Right cardiac atrium (tissue), 5 donors: Measurements from ENCODE around the gene PSEN2. TPM values are rescaled to one million over a fixed set of nuclear protein-coding genes. Genes with fewer than 3 reads are reported as not detected.
A peak's percentile ranks its signal among the peaks of the same experiment; 100 is the strongest.

Source experiments
- ATAC-seq, 2 donors: fragments of 200-7000 bp; cut with Tn5 transposase; one replicate each; pipeline versions ENCODE4 v1.8.0 to v1.9.1; 2020; ENCODE audit warnings: moderate library complexity in 2 of 2, mild to moderate bottlenecking in 1 of 2
- DNase-seq, 3 donors: peaks; one replicate each; pipeline ENCODE4 v3.0.0-alpha.2; 2020
- H3K27ac ChIP-seq: one replicate; pipeline ENCODE4 v1.5.1; 2013; ENCODE audit warnings: mild to moderate bottlenecking, low read length, control low read depth, moderate library complexity
- H3K27me3 ChIP-seq: one replicate; pipeline ENCODE4 v1.6.1; 2013; ENCODE audit not compliant: control insufficient read depth, insufficient read depth
- H3K4me1 ChIP-seq: one replicate; pipeline ENCODE4 v1.6.1; 2013; ENCODE audit warnings: low read length; ENCODE audit not compliant: control insufficient read depth, insufficient read depth
- H3K4me3 ChIP-seq: one replicate; pipeline ENCODE4 v1.5.1; 2013; ENCODE audit warnings: low read length, control low read depth
- H3K9me3 ChIP-seq: one replicate; pipeline ENCODE4 v1.6.1; 2013; ENCODE audit warnings: low read length; ENCODE audit not compliant: control insufficient read depth
- WGBS: extraction: QIAGEN DNeasy Blood & Tissue Kit; methylation state at CpG from one replicate; pipeline ENCODE4 v1.1.7; 2013; 5-methylcytosine and 5-hydroxymethylcytosine counted together
- intact Hi-C, 4 donors: fragments of 100-400 bp; cut with DNase I; formaldehyde crosslinking; loops; one replicate each; pipeline versions ENCODE4 v1.11.0 to v1.14.0; 2022 to 2023
- polyA plus RNA-seq: library from polyadenylated mRNA; stranded (reverse); fragments of 200-250 nt; gene quantifications from one replicate; pipeline ENCODE4 v1.2.3, GENCODE V29; 2013
- total RNA-seq, 4 donors: library from RNA; stranded (reverse); fragmentation: NEBNext Ultra II Directional; extraction: Animal tissue kit (Norgen Biotek cat#: 25700); gene quantifications; one replicate each; pipeline ENCODE4 v1.2.1, GENCODE V29; 2021
- donor health status: healthy with polysubstance abuse.
- donor health status: DM: no; HTN: yes; CAD: no.
- donor health status: DM: no; HTN: no; CAD: no.
- donor health status: DM: no; HTN: yes; CAD: no; lungs with severe emphysema.
- donor health status: DM: yes; HTN: yes; CAD: no.

PSEN2 gene
- total and polyA plus RNA-seq, 5 donors: 15.4 to 25.8 (median 17.9) TPM

DNA sequence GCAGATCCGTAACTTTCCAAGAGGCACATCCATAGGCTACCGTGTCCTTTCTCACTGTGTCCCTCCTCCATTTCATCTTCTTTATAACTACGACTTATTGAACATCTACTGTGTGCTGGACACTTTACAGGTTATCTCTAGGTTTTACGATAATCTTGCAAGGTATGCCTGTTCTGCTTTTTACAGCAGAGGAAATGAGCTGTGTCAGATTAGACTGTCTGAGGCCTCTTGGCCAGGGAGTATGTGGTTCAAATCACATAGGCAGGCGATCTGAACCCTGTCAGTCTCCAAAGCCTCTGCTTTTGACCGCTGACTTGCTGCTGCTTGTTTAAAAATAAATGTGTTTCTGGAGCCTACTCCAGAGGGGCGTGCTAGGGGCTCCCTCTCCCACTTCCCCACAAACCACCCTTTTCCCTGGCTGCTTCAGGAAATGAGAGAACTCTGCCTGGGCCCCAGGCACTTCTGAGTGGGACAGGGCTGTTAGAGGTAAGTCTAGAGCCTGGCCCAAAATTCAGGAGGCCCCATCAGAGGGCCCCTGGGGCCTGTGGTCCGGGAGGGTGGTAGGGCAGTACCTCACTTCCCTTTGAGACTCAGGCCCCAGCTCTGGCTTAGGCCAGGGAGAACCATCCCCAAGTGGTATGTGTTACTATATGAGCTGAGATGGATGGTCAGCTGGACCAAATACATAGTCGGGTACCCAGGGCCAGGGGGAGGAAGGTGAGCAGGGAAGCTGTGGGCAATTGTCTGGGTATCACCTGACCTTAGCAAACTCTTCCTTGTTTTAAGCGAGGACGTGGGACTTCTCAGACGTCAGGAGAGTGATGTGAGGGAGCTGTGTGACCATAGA is 4.4 kb downstream of the PSEN2 start:
- no peak for DNase-seq
- Histone ChIP-seq H3K27ac (no peak overlapping the region), H3K27me3 (no peaks in the 10 kb centered on the region), H3K4me1 (peaks cover 7% of the 10 kb centered on the region), H3K9me3 (no peaks in the 10 kb centered on the region), H3K4me3 (no peak overlapping the region)
- intact Hi-C loops: no loop called here
- WGBS: 87% methylated on average over 12 of the region's 12 CpGs
- ATAC-seq: no peak

DNA sequence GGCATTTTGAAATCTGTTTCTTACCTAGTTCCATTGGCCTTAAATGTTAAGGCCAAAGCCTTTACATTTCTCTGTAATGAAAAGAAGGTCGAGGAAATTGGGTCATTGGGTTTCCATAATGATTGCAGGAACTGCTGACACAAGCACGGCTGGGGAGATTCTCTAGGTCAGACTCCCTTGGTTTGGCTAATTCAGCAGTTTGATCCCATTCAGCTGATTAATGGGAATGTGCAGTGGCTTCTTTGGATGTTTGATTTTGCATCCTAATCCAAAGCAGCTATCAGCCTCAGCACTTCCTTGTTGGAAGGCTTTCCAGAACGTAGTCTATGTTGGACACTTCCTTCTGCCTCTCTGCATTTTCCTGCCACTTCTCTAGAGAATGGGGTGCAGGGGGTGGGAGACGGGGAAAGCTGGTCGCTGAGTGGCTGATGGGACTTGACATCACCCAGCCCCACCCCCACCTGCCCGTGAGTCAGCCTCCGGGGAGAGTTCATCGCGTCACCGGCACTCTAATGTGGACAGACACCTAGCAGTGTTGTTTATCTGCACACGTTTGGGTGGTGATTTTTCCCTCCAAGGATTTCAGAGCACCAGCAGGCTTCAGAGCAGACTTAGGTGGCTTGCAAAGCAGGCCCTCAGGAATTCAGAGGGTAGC is 5.4 kb downstream of the PSEN2 start:
- Histone ChIP-seq H3K4me1 (peaks cover 7% of the 10 kb centered on the region), H3K27me3 (no peaks in the 10 kb centered on the region), H3K9me3 (no peaks in the 10 kb centered on the region), H3K27ac (no peak overlapping the region), H3K4me3 (no peak overlapping the region)
- intact Hi-C loops: no loop called here
- DNase-seq (no peak), ATAC-seq (peak in 1 of 2 donors; percentile 20)
- WGBS: 55% methylated on average over 11 of the region's 11 CpGs

DNA sequence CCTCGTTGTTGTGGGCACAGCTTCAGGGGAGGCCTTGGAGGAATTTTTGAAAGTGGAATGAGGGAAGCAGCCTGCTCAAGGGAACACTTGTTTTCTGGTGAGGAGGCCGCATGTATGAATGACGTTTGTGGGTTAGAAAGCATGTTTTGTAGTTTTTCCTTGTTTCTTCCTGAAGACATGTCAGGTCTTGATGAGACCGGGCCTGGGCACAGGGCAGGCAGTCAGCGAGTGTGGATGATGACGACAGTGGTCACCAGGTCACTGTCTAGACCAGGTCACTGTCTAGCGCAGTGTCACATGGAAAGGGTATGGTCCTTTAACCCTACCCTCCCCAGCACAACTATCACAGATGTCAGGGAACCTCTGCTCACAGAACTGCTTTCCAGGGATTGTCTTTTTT is 7.3 kb downstream of the PSEN2 start:
- no peak overlapping the region for H3K27ac ChIP-seq
- H3K4me3 ChIP-seq: no peak overlapping the region
- ATAC-seq (no peak), DNase-seq (no peak)
- intact Hi-C loops: no loop called here
- no peaks in the 10 kb centered on the region for H3K9me3 ChIP-seq
- WGBS: 71% methylated on average over 7 of the region's 7 CpGs
- no peaks in the 10 kb centered on the region for H3K27me3 ChIP-seq
- no peaks in the 10 kb centered on the region for H3K4me1 ChIP-seq

DNA sequence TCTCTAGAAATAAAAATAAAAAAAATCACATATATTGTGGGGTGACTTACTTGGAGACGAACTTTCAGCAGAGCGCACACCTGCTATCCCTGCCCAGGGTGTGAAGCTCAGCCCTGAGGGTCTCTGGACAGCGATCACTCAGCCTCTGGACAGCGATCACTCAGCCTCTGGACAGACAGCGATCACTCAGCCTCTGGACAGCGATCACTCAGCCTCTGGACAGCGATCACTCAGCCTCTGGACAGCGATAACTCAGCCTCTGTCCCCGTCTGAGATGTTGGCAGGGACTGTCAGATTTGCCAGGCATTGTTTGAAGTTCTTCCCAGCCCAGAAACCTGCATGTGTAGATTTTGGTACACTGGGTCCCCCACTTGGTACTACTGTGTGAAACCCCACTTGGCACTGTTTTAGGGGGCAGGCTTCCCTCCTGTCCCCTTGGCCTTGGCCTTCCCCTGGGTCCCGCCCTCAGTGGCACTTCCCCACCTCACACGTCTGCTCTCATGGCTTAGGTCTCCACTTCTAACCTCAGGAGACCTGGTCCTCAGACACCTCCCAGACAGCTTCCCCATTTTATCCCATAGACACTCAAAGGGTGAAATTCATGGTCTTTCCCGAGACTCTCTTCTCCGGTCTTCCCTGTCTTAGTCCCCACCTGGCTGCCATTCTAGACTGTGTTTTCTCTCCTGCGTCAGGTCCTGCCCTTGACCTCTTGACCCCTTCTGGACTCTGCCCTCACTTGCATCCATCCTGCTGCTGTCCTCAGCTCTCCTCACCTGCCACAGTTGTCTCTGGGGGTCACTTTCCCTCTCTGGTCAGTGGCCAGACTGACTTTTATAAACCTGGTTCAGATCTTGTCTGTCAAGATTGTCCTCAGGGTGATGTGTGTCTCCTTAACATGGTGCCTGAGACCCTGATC is 10.2 kb downstream of the PSEN2 start:
- no peak for DNase-seq
- no peak for ATAC-seq
- Histone ChIP-seq H3K27ac (no peak overlapping the region), H3K4me1 (peaks cover 5% of the 10 kb centered on the region), H3K27me3 (no peaks in the 10 kb centered on the region), H3K4me3 (no peak overlapping the region), H3K9me3 (no peaks in the 10 kb centered on the region)
- intact Hi-C loops: no loop called here
- WGBS: 91% methylated on average over 14 of the region's 14 CpGs

DNA sequence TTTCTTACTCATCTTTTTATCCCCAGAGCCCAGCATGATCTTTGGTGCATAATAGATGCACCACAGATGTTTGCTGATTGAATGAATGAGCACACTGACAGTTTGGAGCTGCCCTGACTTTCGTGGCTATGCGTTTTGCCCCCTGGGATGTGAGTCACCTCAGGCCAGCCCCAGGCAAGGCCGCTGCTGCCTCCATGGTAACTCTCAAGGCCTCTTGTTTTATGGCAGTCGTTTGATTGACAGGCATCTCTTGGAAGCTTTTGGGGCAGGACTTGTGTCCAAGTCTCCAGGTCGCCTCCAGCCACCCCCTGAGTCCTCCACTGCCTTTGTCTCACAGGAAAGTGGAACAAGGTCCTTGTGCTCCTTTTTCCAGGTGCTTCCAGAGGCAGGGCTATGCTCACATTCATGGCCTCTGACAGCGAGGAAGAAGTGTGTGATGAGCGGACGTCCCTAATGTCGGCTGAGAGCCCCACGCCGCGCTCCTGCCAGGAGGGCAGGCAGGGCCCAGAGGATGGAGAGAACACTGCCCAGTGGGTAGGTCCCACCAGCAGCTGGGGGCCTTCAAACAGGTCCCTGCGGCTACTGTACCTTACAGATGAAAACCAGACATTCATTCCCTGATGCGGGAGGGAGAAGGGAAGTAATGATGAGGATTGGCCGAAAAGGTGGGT is 11.2 kb downstream of the PSEN2 start:
- 93% methylated on average over 15 of the region's 15 CpGs for WGBS
- Histone ChIP-seq H3K4me3 (no peak overlapping the region), H3K27me3 (no peaks in the 10 kb centered on the region), H3K4me1 (peaks cover 7% of the 10 kb centered on the region), H3K9me3 (no peaks in the 10 kb centered on the region), H3K27ac (no peak overlapping the region)
- intact Hi-C loops: no loop called here
- no peak for ATAC-seq
- no peak for DNase-seq

DNA sequence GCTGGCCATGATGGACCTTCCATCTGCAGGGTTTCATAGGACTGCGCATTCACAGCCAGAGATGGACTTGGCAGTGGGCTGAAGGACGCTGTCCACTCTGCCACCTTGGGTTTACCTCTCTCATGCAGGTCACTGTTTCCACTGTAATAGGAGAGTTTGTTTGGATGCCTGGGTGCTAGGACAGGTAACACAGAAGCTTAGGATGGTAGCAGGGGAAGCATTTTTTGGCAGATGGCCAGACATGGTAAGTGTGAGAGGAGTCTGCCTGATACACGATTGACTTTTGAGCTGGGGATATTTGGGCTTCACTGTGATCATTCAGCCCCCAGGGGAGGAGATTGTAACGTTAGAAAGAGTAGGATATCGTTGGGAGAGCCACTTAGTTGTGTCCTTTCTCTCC is 11.8 kb downstream of the PSEN2 start:
- intact Hi-C loops: no loop called here
- Histone ChIP-seq H3K27ac (peak overlapping the region; percentile 61), H3K9me3 (no peaks in the 10 kb centered on the region), H3K4me1 (peaks cover 8% of the 10 kb centered on the region), H3K27me3 (no peaks in the 10 kb centered on the region), H3K4me3 (no peak overlapping the region)
- no peak for ATAC-seq
- WGBS: 59% methylated on average over 5 of the region's 5 CpGs
- no peak for DNase-seq

DNA sequence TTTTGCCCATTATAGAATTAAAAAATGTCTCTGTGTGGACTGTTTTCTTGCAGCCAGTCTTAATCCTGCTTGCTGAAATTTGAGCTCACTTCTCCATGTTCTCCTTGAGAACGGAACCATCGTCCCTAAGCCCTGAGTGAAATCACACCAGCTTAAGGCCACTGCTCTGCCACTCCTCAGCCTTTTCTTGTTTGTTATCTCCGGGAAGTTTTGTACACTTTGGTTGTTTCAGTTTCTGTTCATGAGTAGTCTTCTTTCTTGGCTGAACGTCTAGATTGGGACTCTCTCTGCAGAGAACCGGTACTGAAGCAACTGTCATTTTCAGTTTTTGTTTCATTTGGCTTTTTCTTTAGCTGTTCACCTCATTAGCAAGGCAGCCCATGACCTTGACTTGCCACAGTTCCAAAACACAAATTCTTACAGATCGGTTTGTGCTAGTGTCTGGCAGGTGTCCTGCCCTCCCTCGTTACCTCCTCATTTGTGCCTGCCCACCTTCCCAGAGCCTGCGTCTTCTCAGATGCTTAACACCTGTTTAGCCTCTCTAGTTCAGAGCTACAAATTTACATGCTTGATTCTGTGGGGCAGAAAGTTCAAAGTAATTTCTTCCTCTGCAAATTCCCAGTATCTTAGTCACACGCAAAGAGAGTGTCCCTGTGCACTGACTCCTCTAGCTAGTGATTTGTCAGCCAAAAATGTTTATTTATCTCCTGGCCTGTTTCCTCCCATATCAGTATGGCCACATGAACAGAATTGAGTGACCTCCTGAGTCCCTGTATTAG is 12.4 kb downstream of the PSEN2 start:
- H3K9me3 ChIP-seq: no peaks in the 10 kb centered on the region
- H3K4me3 ChIP-seq: peak overlapping the region; percentile 28
- ATAC-seq: peak; percentile 57 to 65
- H3K4me1 ChIP-seq: peaks cover 8% of the 10 kb centered on the region
- peak overlapping the region; percentile 61 for H3K27ac ChIP-seq
- intact Hi-C loops: no loop called here
- no peak for DNase-seq
- no peaks in the 10 kb centered on the region for H3K27me3 ChIP-seq
- 32% methylated on average over 9 of the region's 9 CpGs for WGBS

DNA sequence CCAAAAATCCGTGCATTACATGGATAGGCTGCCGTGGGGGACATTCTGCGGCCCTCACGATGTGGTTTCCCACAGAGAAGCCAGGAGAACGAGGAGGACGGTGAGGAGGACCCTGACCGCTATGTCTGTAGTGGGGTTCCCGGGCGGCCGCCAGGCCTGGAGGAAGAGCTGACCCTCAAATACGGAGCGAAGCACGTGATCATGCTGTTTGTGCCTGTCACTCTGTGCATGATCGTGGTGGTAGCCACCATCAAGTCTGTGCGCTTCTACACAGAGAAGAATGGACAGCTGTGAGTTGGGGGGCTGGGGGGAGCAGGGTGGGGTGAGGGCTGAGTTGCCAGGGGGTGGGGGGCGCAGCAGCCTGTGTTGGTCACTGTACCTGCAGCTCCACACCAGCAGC is 13.2 kb downstream of the PSEN2 start:
- no peak for DNase-seq
- ATAC-seq: no peak
- Histone ChIP-seq H3K27me3 (no peaks in the 10 kb centered on the region), H3K9me3 (no peaks in the 10 kb centered on the region), H3K27ac (no peak overlapping the region), H3K4me1 (peaks cover 8% of the 10 kb centered on the region), H3K4me3 (no peak overlapping the region)
- 94% methylated on average over 16 of the region's 16 CpGs for WGBS
- intact Hi-C loops: no loop called here

DNA sequence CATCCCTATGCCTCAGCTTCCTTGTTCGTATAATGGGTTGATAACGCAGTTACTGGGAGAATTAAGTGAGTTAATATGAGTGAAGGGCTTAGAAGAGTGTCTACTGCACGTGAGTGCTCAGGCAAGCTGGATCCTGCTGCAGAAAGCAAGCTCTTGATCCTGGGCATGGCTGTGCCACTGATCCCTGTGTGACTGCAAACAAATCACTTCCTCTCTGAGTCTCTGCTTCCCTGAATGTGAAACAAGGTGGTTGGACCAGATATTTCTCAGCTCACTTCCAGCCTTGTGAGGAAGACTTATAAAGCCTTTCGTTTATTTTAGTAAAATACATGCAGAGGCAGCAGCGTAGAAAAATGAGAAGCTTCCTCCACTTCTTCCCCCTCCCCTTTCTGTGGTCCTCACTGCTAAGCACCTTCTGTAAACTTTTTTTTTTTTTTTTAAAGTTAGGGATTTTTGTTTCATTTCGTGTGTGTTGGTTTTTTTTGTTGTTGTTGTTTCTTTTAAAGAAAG is 13.8 kb downstream of the PSEN2 start:
- no peak overlapping the region for H3K27ac ChIP-seq
- H3K9me3 ChIP-seq: no peaks in the 10 kb centered on the region
- no peak for ATAC-seq
- WGBS: 70% methylated on average over 6 of the region's 6 CpGs
- H3K4me1 ChIP-seq: peaks cover 8% of the 10 kb centered on the region
- no peak for DNase-seq
- intact Hi-C loops: no loop called here
- H3K27me3 ChIP-seq: no peaks in the 10 kb centered on the region
- H3K4me3 ChIP-seq: no peak overlapping the region
